Measurements from ENCODE around the gene CES2. TPM values are rescaled to one million over a fixed set of nuclear protein-coding genes. Genes with fewer than 3 reads are reported as not detected.

Gene CES2
- total RNA-seq, 2 donors from 2014 or later = 31.2 to 31.5 TPM

DNA sequence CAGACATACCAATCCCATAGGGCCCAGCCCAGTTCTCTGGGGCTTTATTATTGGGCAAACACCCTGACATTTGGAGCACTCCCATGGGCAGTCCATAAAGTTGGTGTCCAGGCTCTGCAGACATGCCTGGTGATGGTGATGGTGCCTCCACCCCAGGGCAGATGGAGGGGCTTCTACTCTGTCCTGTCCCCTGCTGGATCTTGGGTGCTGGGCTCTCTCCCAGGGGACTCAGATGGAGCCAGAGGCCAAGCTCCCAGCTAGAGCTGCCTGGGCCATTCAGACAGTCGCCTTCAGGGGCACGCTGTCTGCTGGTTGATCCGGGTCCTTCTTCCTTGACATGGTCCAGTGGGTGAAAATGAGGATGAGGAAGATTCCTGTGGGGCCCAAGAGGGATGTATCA lies 27.2 kb upstream of the CES2 start:
- H3K9me3 Mint-ChIP-seq = no peaks in the 10 kb centered on the region
- H3K4me3 Mint-ChIP-seq = no peak overlapping the region
- no peaks in the 10 kb centered on the region for H3K27me3 Mint-ChIP-seq
- no peak for ATAC-seq (replicated peaks)
- H3K36me3 Mint-ChIP-seq (ENCODE audit: low read depth) = no peaks in the 10 kb centered on the region
- peak overlapping the region; percentile 74 for H3K27ac Mint-ChIP-seq
- H3K4me1 Mint-ChIP-seq = peaks cover 9% of the 10 kb centered on the region

- no peak for ATAC-seq (replicated peaks)
- Mint-ChIP-seq H3K27ac (peak overlapping the region; percentile 74), H3K27me3 (no peaks in the 10 kb centered on the region), H3K9me3 (no peaks in the 10 kb centered on the region), H3K4me1 (peaks cover 9% of the 10 kb centered on the region), H3K4me3 (no peak overlapping the region), H3K36me3 (ENCODE audit: low read depth) (no peaks in the 10 kb centered on the region)
Observed at GRCh38 chr16:66908762-66909559, 26.4 kb upstream of the CES2 start.

GRCh38 chr16:66910175-66910940 lies 25.0 kb upstream of the CES2 start:
- H3K9me3 Mint-ChIP-seq = no peaks in the 10 kb centered on the region
- H3K36me3 Mint-ChIP-seq (ENCODE audit: low read depth) = no peaks in the 10 kb centered on the region
- peaks cover 9% of the 10 kb centered on the region for H3K4me1 Mint-ChIP-seq
- H3K4me3 Mint-ChIP-seq = no peak overlapping the region
- no peak overlapping the region for H3K27ac Mint-ChIP-seq
- no peak for ATAC-seq (replicated peaks)
- H3K27me3 Mint-ChIP-seq = no peaks in the 10 kb centered on the region

- Mint-ChIP-seq H3K27me3 (no peaks in the 10 kb centered on the region), H3K9me3 (no peaks in the 10 kb centered on the region), H3K27ac (no peak overlapping the region), H3K4me3 (no peak overlapping the region), H3K36me3 (ENCODE audit: low read depth) (no peaks in the 10 kb centered on the region), H3K4me1 (peaks cover 5% of the 10 kb centered on the region)
- no peak for ATAC-seq (replicated peaks)
Observed at GRCh38 chr16:66911112-66911511, 24.2 kb upstream of the CES2 start.

- Mint-ChIP-seq H3K27ac (no peak overlapping the region), H3K36me3 (ENCODE audit: low read depth) (no peaks in the 10 kb centered on the region), H3K4me3 (no peak overlapping the region), H3K4me1 (no peaks in the 10 kb centered on the region), H3K9me3 (no peaks in the 10 kb centered on the region), H3K27me3 (no peaks in the 10 kb centered on the region)
- ATAC-seq (replicated peaks) = no peak
Observed at GRCh38 chr16:66911801-66912200, 23.5 kb upstream of the CES2 start.

- no peaks in the 10 kb centered on the region for H3K9me3 Mint-ChIP-seq
- ATAC-seq (replicated peaks) = no peak
- no peak overlapping the region for H3K4me3 Mint-ChIP-seq
- no peaks in the 10 kb centered on the region for H3K36me3 Mint-ChIP-seq (ENCODE audit: low read depth)
- no peaks in the 10 kb centered on the region for H3K4me1 Mint-ChIP-seq
- no peaks in the 10 kb centered on the region for H3K27me3 Mint-ChIP-seq
- no peak overlapping the region for H3K27ac Mint-ChIP-seq
Observed at GRCh38 chr16:66913081-66913480, 22.2 kb upstream of the CES2 start.

- Mint-ChIP-seq H3K36me3 (ENCODE audit: low read depth) (no peaks in the 10 kb centered on the region), H3K9me3 (no peaks in the 10 kb centered on the region), H3K4me1 (no peaks in the 10 kb centered on the region), H3K27me3 (no peaks in the 10 kb centered on the region), H3K27ac (no peak overlapping the region), H3K4me3 (no peak overlapping the region)
- ATAC-seq (replicated peaks) = no peak
Observed at GRCh38 chr16:66913711-66914110, 21.6 kb upstream of the CES2 start.

DNA sequence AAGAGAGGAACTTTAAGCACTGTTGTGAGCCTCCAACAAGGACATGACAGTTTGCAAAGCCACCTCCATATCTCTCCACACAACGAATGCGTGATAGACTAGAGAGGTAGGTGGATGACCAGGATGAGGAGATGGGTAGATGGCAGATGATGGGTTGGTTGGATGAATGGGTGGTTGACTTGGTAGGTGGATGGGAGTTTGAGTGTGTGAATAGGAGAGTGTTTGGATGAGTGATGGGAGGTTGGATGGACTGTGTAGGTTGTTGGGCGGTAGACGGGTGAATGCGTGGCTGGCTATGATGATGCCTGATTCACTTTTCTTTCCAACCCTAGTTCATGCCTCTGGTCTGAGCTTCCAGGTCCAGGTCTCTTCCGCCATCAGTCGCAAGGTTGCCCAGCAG lies 20.8 kb upstream of the CES2 start:
- H3K27ac Mint-ChIP-seq = no peak overlapping the region
- H3K9me3 Mint-ChIP-seq = no peaks in the 10 kb centered on the region
- no peak for ATAC-seq (replicated peaks)
- H3K36me3 Mint-ChIP-seq (ENCODE audit: low read depth) = no peaks in the 10 kb centered on the region
- H3K4me1 Mint-ChIP-seq = no peaks in the 10 kb centered on the region
- peaks cover 4% of the 10 kb centered on the region for H3K27me3 Mint-ChIP-seq
- H3K4me3 Mint-ChIP-seq = no peak overlapping the region

DNA sequence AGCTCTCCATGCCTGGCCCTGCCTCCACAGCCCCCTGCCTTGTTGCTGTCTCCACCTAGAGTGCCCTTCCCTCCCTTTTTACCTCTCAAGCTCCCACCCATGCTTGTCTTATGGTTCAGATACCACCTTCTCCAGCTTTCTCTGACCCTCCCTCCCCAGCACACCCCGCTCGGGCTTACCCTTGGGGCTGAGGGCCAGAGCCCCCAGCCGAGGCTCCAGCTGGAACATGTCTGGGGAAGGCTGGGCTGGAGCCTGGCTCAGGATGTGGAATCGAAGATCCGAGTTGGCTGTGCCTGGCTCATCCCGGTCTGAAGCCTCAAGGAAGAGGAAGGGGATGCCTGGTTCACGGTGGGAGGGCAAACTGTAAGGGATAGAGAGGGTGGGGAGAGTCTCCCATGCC lies 20.3 kb upstream of the CES2 start:
- Mint-ChIP-seq H3K4me3 (no peak overlapping the region), H3K27me3 (peaks cover 4% of the 10 kb centered on the region), H3K9me3 (no peaks in the 10 kb centered on the region), H3K4me1 (no peaks in the 10 kb centered on the region), H3K27ac (no peak overlapping the region), H3K36me3 (ENCODE audit: low read depth) (no peaks in the 10 kb centered on the region)
- ATAC-seq (replicated peaks) = no peak

- no peak for ATAC-seq (replicated peaks)
- Mint-ChIP-seq H3K4me3 (no peak overlapping the region), H3K27ac (no peak overlapping the region), H3K4me1 (no peaks in the 10 kb centered on the region), H3K27me3 (peaks cover 10% of the 10 kb centered on the region), H3K9me3 (no peaks in the 10 kb centered on the region), H3K36me3 (ENCODE audit: low read depth) (no peaks in the 10 kb centered on the region)
Observed at GRCh38 chr16:66916518-66916917, 18.8 kb upstream of the CES2 start.

DNA sequence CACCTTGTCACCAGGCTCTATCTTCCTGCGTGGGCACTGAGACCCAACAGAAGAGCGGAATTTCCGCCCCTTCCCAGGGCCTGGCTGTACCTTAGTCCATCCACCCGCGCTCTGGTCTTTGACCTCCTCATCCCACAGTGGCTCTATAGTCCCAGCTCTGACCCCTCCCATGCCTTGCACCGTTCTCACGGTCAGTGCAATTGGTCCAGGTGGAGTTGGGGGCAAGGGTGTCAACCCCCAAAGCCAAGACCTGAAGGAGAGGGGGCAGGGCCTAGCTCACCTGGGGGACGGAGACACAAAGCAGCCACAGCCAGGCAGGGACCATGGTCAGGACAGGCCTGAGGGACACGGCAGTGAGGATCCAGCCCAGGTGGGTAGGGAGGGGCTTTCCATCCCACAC lies 17.6 kb upstream of the CES2 start:
- H3K4me1 Mint-ChIP-seq = no peaks in the 10 kb centered on the region
- no peak overlapping the region for H3K4me3 Mint-ChIP-seq
- H3K27me3 Mint-ChIP-seq = peaks cover 10% of the 10 kb centered on the region
- H3K9me3 Mint-ChIP-seq = no peaks in the 10 kb centered on the region
- H3K36me3 Mint-ChIP-seq (ENCODE audit: low read depth) = no peaks in the 10 kb centered on the region
- H3K27ac Mint-ChIP-seq = no peak overlapping the region
- ATAC-seq (replicated peaks) = no peak

GRCh38 chr16:66918355-66918754 lies 17.0 kb upstream of the CES2 start:
- no peak overlapping the region for H3K4me3 Mint-ChIP-seq
- H3K9me3 Mint-ChIP-seq = no peaks in the 10 kb centered on the region
- H3K27ac Mint-ChIP-seq = no peak overlapping the region
- no peaks in the 10 kb centered on the region for H3K4me1 Mint-ChIP-seq
- peaks cover 14% of the 10 kb centered on the region for H3K27me3 Mint-ChIP-seq
- no peak for ATAC-seq (replicated peaks)
- no peaks in the 10 kb centered on the region for H3K36me3 Mint-ChIP-seq (ENCODE audit: low read depth)

DNA sequence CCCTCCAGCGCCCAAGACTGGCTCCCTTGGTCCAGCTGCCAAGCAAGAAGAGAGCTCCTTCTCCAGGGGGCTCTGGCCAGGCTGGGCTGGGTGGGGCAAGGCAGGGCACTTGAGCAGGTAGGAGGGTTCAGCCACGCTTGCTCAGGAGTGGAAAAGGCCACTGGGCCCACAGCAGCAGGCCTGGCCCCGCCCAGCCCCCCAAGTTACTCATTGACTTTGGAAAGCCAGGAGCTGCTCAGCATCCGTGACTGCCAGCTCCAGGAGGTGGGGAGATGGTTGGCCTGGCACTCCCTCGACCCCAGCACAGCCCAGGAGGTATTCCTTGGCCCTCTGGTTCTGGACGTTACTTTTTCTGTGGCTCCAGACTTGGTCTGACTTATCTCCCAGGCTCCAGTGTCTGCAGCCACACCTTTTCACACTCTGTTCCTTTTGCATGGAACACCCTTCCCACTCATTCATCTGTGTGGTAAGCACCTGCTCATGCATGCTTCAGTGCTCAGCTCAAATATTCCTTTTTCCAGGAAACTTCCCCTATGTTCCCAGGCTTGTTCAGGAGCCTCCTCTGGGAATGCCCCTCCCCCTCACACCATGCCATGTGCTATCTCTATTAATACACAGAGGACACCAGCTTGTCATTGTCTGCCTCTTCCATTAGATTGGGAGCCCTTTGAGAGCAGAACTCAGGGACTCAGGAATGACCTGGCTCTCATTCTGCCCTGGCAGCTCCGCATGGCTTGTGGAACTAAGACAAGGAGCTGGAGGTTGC lies 16.3 kb upstream of the CES2 start, which contains the start of gene CDH16:
Gene CDH16, minus strand, starts transcription at position 83 of the 766 bp plus-strand sequence. CDS start 820 bp downstream, outside the sequence.
- Mint-ChIP-seq H3K4me3 (no peak within 1 kb of the TSS), H3K27ac (no peak within 1 kb of the TSS), H3K9me3 (no peaks in the 10 kb centered on the region), H3K36me3 (ENCODE audit: low read depth) (no peaks in the 10 kb centered on the region), H3K27me3 (peaks cover 20% of the 10 kb centered on the region), H3K4me1 (no peaks in the 10 kb centered on the region)
- ATAC-seq (replicated peaks) = no peak

GRCh38 chr16:66919569-66920298 lies 15.6 kb upstream of the CES2 start:
- H3K27ac Mint-ChIP-seq = no peak overlapping the region
- peaks cover 21% of the 10 kb centered on the region for H3K27me3 Mint-ChIP-seq
- no peak overlapping the region for H3K4me3 Mint-ChIP-seq
- H3K36me3 Mint-ChIP-seq (ENCODE audit: low read depth) = no peaks in the 10 kb centered on the region
- H3K4me1 Mint-ChIP-seq = no peaks in the 10 kb centered on the region
- H3K9me3 Mint-ChIP-seq = no peaks in the 10 kb centered on the region
- ATAC-seq (replicated peaks) = no peak
